Gastroesophageal sphincter (tissue), 3 donors: ENCODE results near the gene WDR37.

ENCODE experiments used
- EP300 ChIP-seq: sonication (generic); formaldehyde crosslinking; IDR thresholded peaks from one replicate; pipeline ENCODE4 v1.6.1; 2017; ENCODE audit warnings: antibody characterized with exemption, mild to moderate bottlenecking
- TF ChIP-seq, protein P1 (sequence below), 4 experiments: fragments of 200-600 bp in 2 of 4; fragments of 450-650 bp in 2 of 4; sonication (generic) in 1 of 4; IDR thresholded peaks; one replicate each; pipeline ENCODE4 v1.5.1; 2017 to 2019; ENCODE audit warnings: antibody characterized with exemption in 4 of 4, mild to moderate bottlenecking in 2 of 4, moderate library complexity in 2 of 4

DNA sequence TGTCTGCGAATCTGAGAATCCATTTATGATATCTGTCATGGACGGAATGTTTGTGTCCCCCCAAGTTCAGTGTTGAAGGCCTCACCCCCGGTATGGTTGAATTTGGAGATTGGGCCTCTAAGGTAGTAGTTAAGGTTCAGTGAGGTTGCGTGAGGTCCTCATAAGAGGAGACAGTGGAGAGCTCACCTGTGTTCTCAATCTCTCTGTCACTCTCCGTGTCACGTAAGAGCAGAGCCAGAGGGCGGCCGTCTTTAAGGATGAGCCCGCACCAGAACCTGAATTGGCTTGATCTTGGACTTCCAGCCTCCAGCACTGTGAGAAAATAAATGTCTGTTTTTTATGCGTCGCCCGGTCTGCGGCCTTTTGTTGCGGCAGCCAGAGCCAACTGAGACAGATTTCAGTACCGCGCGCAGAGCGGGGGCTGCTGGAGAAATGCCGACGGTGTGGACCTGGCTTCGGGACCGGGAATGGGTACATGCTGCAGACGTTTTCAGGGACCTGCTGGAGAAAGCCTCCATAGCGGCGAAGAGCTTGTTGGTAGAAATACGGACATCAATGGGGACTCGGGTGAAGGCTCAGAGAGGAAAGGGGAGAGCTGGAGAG lies 40.2 kb downstream of the WDR37 start:
- TF ChIP-seq, protein P1, sequence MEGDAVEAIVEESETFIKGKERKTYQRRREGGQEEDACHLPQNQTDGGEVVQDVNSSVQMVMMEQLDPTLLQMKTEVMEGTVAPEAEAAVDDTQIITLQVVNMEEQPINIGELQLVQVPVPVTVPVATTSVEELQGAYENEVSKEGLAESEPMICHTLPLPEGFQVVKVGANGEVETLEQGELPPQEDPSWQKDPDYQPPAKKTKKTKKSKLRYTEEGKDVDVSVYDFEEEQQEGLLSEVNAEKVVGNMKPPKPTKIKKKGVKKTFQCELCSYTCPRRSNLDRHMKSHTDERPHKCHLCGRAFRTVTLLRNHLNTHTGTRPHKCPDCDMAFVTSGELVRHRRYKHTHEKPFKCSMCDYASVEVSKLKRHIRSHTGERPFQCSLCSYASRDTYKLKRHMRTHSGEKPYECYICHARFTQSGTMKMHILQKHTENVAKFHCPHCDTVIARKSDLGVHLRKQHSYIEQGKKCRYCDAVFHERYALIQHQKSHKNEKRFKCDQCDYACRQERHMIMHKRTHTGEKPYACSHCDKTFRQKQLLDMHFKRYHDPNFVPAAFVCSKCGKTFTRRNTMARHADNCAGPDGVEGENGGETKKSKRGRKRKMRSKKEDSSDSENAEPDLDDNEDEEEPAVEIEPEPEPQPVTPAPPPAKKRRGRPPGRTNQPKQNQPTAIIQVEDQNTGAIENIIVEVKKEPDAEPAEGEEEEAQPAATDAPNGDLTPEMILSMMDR (IDR thresholded peaks at IDR 0.05), result no peak
- no peak for TF ChIP-seq EP300
